SHP77 (cell line): ENCODE data around the gene INSIG1.

Experiments
- DNase-seq, 2 experiments: peaks; one replicate each; lab custom pipeline; 2025; lab: John Stamatoyannopoulos, UW

Gene INSIG1

GRCh38 chr7:155285423-155285822 is 12.3 kb upstream of the INSIG1 start:
- DNase-seq: no peak

- no peak for DNase-seq
Observed at GRCh38 chr7:155285833-155286232, 11.8 kb upstream of the INSIG1 start.

- no peak for DNase-seq
Observed at GRCh38 chr7:155286686-155287085, 11.0 kb upstream of the INSIG1 start.

GRCh38 chr7:155287284-155287935 is 10.3 kb upstream of the INSIG1 start:
- DNase-seq: no peak

GRCh38 chr7:155288055-155288454 is 9.6 kb upstream of the INSIG1 start:
- DNase-seq: no peak

- no peak for DNase-seq
Observed at GRCh38 chr7:155289107-155289506, 8.6 kb upstream of the INSIG1 start.

- DNase-seq: no peak
Observed at GRCh38 chr7:155289949-155290501, 7.7 kb upstream of the INSIG1 start.

GRCh38 chr7:155291045-155291530 is 6.6 kb upstream of the INSIG1 start:
- DNase-seq: no peak

- no peak for DNase-seq
Observed at GRCh38 chr7:155291729-155292128, 5.9 kb upstream of the INSIG1 start.

GRCh38 chr7:155292680-155293226 is 4.9 kb upstream of the INSIG1 start:
- DNase-seq: no peak

GRCh38 chr7:155293721-155294510 is 3.8 kb upstream of the INSIG1 start:
- no peak for DNase-seq

GRCh38 chr7:155294511-155294778 is 3.2 kb upstream of the INSIG1 start:
- DNase-seq: no peak

GRCh38 chr7:155295511-155295910 is 2.2 kb upstream of the INSIG1 start:
- DNase-seq: no peak

- DNase-seq: no peak
Observed at GRCh38 chr7:155296006-155296787, 1.5 kb upstream of the INSIG1 start.

- peak in 1 of 2 experiments; percentile 22 for DNase-seq
Observed at GRCh38 chr7:155296788-155297516, 726 bp upstream of the INSIG1 start.

- no peak for DNase-seq
Observed at GRCh38 chr7:155298288-155298833, 683 bp downstream of the INSIG1 start.

GRCh38 chr7:155298834-155299534 is 1.3 kb downstream of the INSIG1 start:
- DNase-seq: peak; percentile 87 to 95

- DNase-seq: no peak
Observed at GRCh38 chr7:155299535-155300202, 2.0 kb downstream of the INSIG1 start.

- DNase-seq: no peak
Observed at GRCh38 chr7:155300641-155301452, 3.2 kb downstream of the INSIG1 start.
